ENCODE results near the gene GRIK5.

GRIK5 gene

DNA sequence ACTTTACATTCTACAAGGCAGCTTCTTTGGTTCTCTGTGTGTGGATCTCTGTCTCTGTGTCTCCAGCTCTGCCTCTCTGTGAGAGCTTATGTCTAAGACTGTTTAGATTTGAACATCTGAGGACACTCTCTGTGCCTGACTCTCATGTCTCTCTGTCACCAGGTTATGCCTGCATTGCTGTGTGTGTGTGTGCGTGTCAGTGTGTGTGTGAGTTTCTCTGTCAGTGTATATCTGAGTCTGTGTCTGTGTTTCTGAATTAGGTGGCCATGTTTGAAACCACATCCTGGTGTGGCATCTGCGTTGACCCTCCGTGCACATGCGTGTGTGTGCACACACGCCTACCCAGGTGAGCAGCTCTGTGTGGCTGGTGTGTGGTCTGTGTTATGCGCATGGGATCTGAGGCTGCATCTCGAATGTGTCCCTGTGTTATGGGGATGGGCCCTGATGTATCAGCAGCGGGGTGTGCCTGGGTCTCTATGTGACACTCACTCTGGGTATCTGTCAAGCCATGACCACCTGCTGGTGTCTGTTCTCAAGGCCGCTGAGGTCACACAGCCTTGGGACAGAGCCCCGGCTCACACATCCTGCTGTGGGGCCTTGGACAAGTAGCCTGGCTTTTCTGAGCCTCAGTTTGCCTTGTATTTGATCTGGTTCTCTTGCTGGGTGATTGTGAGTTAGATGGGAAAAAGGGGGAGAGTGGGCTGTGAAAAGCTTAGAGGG is 82.7 kb downstream of the GRIK5 start:
- Mint-ChIP-seq H3K36me3 (ENCODE audit: insufficient read depth) (no peaks in the 10 kb centered on the region), H3K4me3 (no peak overlapping the region), H3K4me1 (ENCODE audit: low read depth in 2 of 2) (peaks cover 0 to under 1% of the 10 kb centered on the region in 2 donors)

GRCh38 chr19:41984961-41985360 is 85.0 kb downstream of the GRIK5 start:
- no peaks in the 10 kb centered on the region for H3K9me3 Mint-ChIP-seq
- ATAC-seq (replicated peaks) = no peak
- H3K4me1 Mint-ChIP-seq (ENCODE audit: low read depth in 2 of 2) = no peaks in the 10 kb centered on the region
- H3K27me3 Mint-ChIP-seq = no peaks in the 10 kb centered on the region
- no peak overlapping the region for H3K27ac Mint-ChIP-seq
- peaks cover 6% of the 10 kb centered on the region for H3K36me3 Mint-ChIP-seq (ENCODE audit: insufficient read depth)
- peak overlapping the region in 1 of 2 donors; percentile 15 for H3K4me3 Mint-ChIP-seq
- no peak for DNase-seq

More for the DNA sequence above, 82.7 kb downstream of the GRIK5 start:
- DNase-seq = no peak
- Mint-ChIP-seq H3K9me3 (no peaks in the 10 kb centered on the region), H3K27ac (no peak overlapping the region), H3K27me3 (no peaks in the 10 kb centered on the region)
- ATAC-seq (replicated peaks) = no peak

DNA sequence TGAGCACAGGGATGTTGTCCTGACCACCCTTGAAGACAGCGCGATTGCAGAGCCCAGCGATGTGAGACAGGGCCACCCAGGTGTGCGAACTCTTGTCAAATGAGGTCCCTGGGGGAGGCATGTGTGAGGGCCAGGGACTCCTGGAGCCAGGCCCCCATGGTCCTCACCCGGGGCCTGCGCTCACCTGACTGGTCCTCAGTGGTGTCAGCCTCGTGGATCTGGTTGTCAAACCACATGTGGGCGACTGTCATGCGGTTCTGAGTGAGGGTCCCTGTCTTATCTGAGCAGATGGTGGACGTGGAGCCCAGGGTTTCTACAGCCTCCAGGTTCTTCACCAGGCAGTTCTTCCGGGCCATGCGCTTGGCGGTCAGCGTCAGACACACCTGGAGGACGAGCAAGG is 88.3 kb downstream of the GRIK5 start:
- no peak overlapping the region for H3K27ac Mint-ChIP-seq
- H3K36me3 Mint-ChIP-seq (ENCODE audit: insufficient read depth) = peaks cover 6% of the 10 kb centered on the region
- ATAC-seq (replicated peaks) (no peak), DNase-seq (no peak)
- no peaks in the 10 kb centered on the region for H3K9me3 Mint-ChIP-seq
- H3K4me1 Mint-ChIP-seq (ENCODE audit: low read depth in 2 of 2) = no peaks in the 10 kb centered on the region
- H3K4me3 Mint-ChIP-seq = no peak overlapping the region
- H3K27me3 Mint-ChIP-seq = no peaks in the 10 kb centered on the region

DNA sequence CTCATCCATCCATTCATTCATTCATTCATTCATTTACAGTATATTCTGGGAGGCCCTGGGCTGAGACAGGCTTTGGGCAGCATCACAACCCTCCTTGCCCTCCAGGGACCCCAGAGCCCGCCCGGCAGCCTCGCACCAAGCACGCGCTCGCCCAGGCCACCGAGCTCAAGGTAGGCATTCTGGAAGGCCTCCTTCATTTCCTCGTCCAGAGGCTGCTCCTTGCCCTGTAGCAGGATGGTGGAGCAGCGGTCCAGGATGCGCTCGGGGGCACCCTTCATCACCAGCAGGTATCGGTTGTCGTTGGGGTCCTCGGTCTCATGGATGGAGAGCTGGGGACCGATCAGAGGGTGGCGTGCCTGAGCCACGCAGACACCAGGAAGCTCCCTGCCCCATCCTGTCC is 91.5 kb downstream of the GRIK5 start:
- H3K36me3 Mint-ChIP-seq (ENCODE audit: insufficient read depth) = peaks cover 6% of the 10 kb centered on the region
- no peak overlapping the region for H3K27ac Mint-ChIP-seq
- H3K27me3 Mint-ChIP-seq = no peaks in the 10 kb centered on the region
- ATAC-seq (replicated peaks) = no peak
- no peaks in the 10 kb centered on the region for H3K4me1 Mint-ChIP-seq (ENCODE audit: low read depth in 2 of 2)
- DNase-seq = no peak
- H3K4me3 Mint-ChIP-seq = no peak overlapping the region
- no peaks in the 10 kb centered on the region for H3K9me3 Mint-ChIP-seq

GRCh38 chr19:41977916-41978315 is 92.1 kb downstream of the GRIK5 start:
- Mint-ChIP-seq H3K4me3 (no peak overlapping the region), H3K27ac (no peak overlapping the region), H3K9me3 (no peaks in the 10 kb centered on the region), H3K27me3 (no peaks in the 10 kb centered on the region), H3K4me1 (ENCODE audit: low read depth in 2 of 2) (no peaks in the 10 kb centered on the region), H3K36me3 (ENCODE audit: insufficient read depth) (peaks cover 6% of the 10 kb centered on the region)
- DNase-seq (no peak), ATAC-seq (replicated peaks) (no peak)

- no peaks in the 10 kb centered on the region for H3K9me3 Mint-ChIP-seq
- no peak overlapping the region for H3K4me3 Mint-ChIP-seq
- no peak for DNase-seq
- ATAC-seq (replicated peaks) = no peak
- no peak overlapping the region for H3K27ac Mint-ChIP-seq
- H3K27me3 Mint-ChIP-seq = no peaks in the 10 kb centered on the region
- H3K4me1 Mint-ChIP-seq (ENCODE audit: low read depth in 2 of 2) = no peaks in the 10 kb centered on the region
- H3K36me3 Mint-ChIP-seq (ENCODE audit: insufficient read depth) = no peaks in the 10 kb centered on the region
Measured at GRCh38 chr19:41974652-41975051, 95.4 kb downstream of the GRIK5 start.

DNA sequence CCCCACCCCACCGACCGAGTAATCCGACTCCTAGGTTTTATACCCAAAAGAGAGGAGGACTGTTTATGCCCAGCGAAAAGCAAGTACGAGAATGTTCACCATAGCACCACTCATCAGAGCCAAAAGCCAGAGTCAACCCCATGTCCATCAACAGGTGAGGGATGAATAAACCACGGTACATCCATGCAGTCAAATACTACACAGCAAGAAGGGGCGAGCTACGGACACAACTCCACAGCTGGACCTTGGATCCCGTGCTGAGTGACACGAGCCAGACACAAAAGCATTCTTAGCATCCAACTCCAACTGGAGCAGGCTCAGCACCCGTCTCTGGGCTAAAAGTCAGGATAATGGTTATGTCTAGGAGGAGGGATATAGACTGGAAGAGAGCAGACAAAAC is 98.6 kb downstream of the GRIK5 start:
- no peak for DNase-seq
- Mint-ChIP-seq H3K4me3 (no peak overlapping the region), H3K27me3 (no peaks in the 10 kb centered on the region), H3K36me3 (ENCODE audit: insufficient read depth) (peaks cover 2% of the 10 kb centered on the region), H3K9me3 (no peaks in the 10 kb centered on the region), H3K4me1 (ENCODE audit: low read depth in 2 of 2) (no peaks in the 10 kb centered on the region), H3K27ac (peak overlapping the region in 1 of 2 donors; percentile 33)
- no peak for ATAC-seq (replicated peaks)

DNA sequence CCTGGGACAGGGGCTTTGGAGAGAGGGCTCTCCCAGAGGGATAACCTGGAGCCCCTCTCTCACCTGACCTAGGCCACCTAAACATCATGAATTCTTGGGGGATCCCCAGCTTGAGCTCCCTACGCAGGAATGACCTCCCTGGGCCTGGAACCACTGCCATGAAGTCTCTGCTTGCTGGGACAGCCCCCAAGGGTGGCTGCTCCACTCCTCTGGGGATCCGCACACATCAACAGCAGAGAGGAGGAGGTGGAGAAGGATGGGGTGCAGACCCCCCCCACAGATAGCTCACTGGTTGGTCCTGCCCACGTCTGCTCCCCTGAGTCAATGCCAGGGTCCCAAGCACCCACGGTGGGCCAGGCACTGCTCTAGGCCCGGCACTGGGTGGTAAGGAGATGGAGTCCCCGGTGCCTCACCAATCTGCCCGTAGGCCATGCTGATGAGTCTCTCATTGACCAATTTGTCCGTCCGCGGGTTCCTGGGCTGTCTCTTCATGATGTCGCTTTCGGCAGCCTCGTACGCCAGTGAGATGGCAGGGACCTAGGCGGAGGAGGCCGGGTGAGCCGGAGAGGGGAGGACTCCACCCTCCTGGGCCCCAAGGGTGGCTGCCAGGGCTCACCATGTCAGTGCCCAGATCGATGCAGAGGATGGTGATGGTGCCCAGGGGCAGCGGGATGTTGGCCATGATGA is 100.1 kb downstream of the GRIK5 start:
- no peaks in the 10 kb centered on the region for H3K4me1 Mint-ChIP-seq (ENCODE audit: low read depth in 2 of 2)
- H3K27me3 Mint-ChIP-seq = no peaks in the 10 kb centered on the region
- no peaks in the 10 kb centered on the region for H3K9me3 Mint-ChIP-seq
- H3K4me3 Mint-ChIP-seq = no peak overlapping the region
- ATAC-seq (replicated peaks) (no peak), DNase-seq (no peak)
- no peak overlapping the region for H3K27ac Mint-ChIP-seq
- H3K36me3 Mint-ChIP-seq (ENCODE audit: insufficient read depth) = peaks cover 2% of the 10 kb centered on the region

DNA sequence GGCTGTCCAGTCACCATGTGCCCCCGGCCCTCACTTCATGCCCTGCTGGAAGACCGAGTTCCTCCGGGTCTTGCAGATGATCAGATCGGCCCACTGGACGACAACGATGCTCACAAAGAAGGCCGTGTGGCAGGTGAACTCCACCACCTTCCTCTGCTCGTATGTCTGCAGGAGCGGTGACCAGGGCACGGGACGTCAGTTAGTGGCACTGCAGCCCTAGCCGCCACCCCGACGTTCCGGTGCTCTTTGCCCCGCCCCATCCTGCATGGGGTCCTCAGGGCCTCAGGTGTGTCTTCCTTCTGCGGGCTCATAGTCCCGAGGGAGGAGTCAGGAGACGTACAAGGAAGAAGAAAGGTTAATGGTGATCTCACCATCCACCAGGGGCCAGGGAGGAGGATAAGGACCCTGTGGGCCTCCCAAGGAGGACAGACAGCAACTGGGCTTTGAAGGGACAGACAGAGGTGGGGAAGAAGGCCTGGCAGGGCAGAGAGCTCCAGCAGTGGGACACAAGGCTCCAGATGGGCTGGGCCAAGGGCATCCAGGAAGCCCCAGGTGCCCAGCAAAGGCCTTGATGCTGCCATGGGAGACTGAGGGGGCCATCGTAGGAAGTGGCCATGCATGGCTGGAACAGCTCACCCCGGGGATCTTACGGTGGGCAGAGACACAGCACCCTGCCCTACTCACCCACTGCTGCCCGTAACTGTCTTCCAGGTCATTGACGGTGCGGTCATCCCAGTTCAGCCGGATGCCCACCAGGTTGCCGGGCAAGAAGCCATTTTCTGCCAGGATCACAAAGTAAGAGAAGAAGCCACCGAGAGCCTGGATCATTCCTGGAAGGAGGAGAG is 101.0 kb downstream of the GRIK5 start:
- no peak overlapping the region for H3K4me3 Mint-ChIP-seq
- H3K27ac Mint-ChIP-seq = no peak overlapping the region
- no peaks in the 10 kb centered on the region for H3K27me3 Mint-ChIP-seq
- peaks cover 2% of the 10 kb centered on the region for H3K36me3 Mint-ChIP-seq (ENCODE audit: insufficient read depth)
- DNase-seq = no peak
- no peaks in the 10 kb centered on the region for H3K9me3 Mint-ChIP-seq
- ATAC-seq (replicated peaks) = no peak
- H3K4me1 Mint-ChIP-seq (ENCODE audit: low read depth in 2 of 2) = no peaks in the 10 kb centered on the region

DNA sequence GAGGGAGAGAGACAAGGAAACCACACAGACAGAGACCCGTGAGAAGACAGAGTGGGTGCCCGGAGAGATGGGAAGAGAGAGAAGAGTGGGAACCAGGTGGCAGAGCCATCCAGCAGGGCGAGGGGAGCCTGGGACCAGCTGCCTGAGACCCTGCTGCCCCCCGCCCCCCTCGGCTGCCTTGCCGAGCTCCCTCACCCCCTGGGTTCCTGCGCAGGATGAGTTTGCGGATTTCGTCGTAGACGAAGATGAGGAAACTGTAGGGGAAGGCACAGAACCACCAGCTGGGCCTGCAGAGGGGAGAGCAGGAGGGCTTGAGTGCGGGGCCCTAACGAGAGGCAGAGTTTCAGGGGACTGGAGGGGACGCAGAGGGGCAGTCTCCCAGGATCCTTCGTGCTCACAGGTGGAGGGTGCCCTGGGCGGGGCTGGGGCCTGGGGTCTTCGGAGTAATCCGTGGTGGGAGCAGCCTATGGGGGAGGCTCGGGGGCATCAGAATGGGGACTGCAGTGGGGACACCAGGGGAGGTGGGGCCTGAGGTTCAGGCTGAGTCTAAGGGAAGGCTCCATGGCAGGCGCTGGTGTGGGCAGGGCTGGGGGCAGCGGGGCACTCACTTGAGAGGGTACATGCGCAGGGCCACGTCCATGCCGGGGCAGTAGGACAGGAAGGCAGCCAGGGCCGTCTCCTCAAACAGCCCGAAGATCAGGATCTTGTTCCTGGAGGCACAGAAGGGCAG is 102.8 kb downstream of the GRIK5 start:
- no peaks in the 10 kb centered on the region for H3K9me3 Mint-ChIP-seq
- H3K27me3 Mint-ChIP-seq = no peaks in the 10 kb centered on the region
- DNase-seq = no peak
- peak overlapping the region in 1 of 2 donors; percentile 38 for H3K27ac Mint-ChIP-seq
- ATAC-seq (replicated peaks) = no peak
- no peak overlapping the region for H3K4me3 Mint-ChIP-seq
- H3K4me1 Mint-ChIP-seq (ENCODE audit: low read depth in 2 of 2) = no peaks in the 10 kb centered on the region
- H3K36me3 Mint-ChIP-seq (ENCODE audit: insufficient read depth) = peaks cover 2% of the 10 kb centered on the region

GRCh38 chr19:41965106-41965505 is 104.9 kb downstream of the GRIK5 start:
- Mint-ChIP-seq H3K4me3 (no peak overlapping the region), H3K36me3 (ENCODE audit: insufficient read depth) (peaks cover 2% of the 10 kb centered on the region), H3K9me3 (no peaks in the 10 kb centered on the region), H3K27me3 (no peaks in the 10 kb centered on the region), H3K27ac (no peak overlapping the region), H3K4me1 (ENCODE audit: low read depth in 2 of 2) (no peaks in the 10 kb centered on the region)
- ATAC-seq (replicated peaks) (no peak), DNase-seq (no peak)

GRCh38 chr19:41960973-41961372 is 109.0 kb downstream of the GRIK5 start:
- no peaks in the 10 kb centered on the region for H3K9me3 Mint-ChIP-seq
- H3K36me3 Mint-ChIP-seq (ENCODE audit: insufficient read depth) = peaks cover 18% of the 10 kb centered on the region
- ATAC-seq (replicated peaks) = no peak
- no peak overlapping the region for H3K27ac Mint-ChIP-seq
- peaks cover 17% of the 10 kb centered on the region in 2 donors for H3K4me1 Mint-ChIP-seq (ENCODE audit: low read depth in 2 of 2)
- H3K27me3 Mint-ChIP-seq = no peaks in the 10 kb centered on the region
- H3K4me3 Mint-ChIP-seq = no peak overlapping the region
- DNase-seq = no peak
